HG02588 (cell line): ENCODE measurements around the gene OSM.

Source experiments
- ATAC-seq: cut with Tn5 transposase; IDR thresholded peaks from one replicate; pipeline ENCODE4 v1.9.1; 2021; ENCODE audit warnings: mild to moderate bottlenecking, moderate library complexity; ENCODE audit not compliant: unreplicated experiment

Gene OSM

DNA sequence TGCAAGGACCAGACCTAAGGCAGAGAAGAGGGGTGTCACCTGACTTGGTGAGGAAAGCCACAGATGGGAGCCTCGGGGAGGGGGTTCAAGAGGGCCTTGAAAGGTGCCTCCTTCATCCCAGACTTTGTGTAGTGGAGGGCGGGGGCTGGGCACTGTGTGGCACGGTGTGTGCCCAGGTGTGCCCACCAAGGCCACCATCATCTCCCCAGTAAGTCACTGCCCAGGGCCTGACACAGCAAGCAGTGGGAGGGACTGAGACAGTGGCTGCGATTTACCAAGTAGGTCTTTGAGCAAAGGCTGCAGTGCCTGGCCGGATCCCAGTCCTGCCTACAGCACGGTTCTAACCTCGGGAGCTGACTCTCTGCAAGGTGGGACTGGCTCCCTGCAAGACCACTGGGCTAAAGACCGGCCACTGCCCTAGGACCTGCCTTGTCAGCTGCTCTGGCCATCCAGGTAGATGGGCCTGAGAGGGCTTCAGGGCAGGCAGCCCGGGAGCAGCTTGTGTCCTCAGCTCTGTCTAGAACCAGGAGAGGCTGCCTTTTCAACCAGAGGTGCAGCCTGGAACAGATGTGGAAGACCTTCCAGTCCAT is 1.4 kb downstream of the OSM start:
- no peak for ATAC-seq

DNA sequence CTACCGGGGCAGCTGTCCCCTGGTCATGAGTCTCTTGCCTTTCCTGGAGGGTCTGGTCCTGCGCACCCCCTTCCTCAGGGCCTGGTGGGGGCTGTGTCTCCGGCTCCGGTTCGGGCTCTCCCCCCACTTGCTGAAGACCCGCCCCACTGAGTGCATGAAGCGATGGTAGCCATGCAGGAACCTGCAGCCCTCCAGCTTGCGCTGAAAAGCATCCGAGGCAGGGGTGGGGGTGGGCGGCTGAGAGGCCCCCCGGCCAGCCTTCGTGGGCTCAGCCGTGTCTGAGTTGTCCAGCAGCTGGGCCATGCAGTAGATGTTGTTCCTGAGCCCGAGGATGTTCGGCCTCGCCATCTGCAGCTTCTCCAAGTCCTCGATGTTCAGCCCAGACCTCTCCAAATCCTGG is 2.8 kb downstream of the OSM start:
- ATAC-seq, result no peak

- ATAC-seq, result no peak
Observed at GRCh38 chr22:30262917-30263741, 3.5 kb downstream of the OSM start.

DNA sequence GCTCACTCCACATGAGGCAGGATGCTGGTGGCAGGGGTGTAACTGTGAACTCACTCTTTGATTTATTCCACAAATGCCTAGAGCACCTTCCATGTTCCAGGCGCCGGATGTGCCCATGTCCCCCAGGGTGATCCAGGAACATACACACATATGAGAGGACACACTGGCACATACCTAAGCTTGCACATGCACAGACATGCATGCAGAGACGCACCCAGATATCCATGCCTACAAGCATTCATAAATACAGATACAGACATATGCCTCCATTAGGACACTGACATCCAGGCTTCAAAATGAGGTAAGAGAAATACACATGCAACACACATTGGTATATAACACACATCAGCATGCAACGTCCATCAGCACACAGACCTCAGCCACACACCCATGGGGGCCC is 4.5 kb downstream of the OSM start:
- no peak for ATAC-seq

- ATAC-seq, result no peak
Observed at GRCh38 chr22:30261134-30261533, 5.5 kb downstream of the OSM start.

- ATAC-seq, result no peak
Observed at GRCh38 chr22:30260682-30261081, 6.0 kb downstream of the OSM start.

- ATAC-seq, result no peak
Observed at GRCh38 chr22:30260276-30260675, 6.4 kb downstream of the OSM start.

GRCh38 chr22:30254314-30254713 is 12.3 kb downstream of the OSM start:
- no peak for ATAC-seq

GRCh38 chr22:30253205-30253852 is 13.3 kb downstream of the OSM start:
- no peak for ATAC-seq

DNA sequence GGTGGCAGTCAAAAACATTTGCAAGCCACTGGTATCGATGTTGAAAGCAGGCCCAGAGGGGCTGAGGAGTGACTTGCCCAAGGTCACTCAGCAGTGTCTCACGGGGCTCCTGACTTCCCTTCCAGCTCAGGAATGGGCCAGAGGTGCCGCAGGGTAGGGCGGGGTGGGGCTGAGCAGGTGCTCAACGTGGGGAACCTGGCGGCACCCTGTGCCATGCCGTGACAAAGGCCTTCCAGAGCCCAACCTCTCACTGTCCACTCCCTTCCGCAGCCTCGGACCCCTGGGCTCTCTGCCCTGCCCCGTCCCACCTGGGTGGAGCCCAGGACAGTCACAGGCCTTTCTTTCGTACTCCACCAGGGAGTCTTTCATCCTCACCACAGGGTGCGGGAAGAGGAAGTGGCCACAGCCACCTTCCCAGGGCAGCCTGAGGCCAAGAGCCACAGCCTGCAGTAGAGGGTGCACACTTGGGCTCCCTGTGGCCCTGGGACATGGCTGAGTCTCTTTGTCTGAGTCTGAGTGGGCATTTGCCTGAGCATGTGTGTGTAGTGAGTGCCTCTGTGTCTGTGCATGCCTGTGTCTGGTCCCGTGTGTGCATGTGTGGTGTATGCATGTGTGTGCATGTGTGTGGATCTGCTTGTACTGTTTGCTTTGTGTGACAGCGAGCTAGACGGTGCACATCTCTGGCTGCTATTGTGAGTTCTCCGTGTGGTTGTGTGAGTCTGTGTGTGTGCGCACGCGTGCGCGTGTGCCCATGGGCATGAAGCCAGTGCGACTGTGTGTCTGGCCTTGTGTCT is 14.0 kb downstream of the OSM start:
- no peak for ATAC-seq

GRCh38 chr22:30251711-30252110 is 14.9 kb downstream of the OSM start:
- no peak for ATAC-seq

DNA sequence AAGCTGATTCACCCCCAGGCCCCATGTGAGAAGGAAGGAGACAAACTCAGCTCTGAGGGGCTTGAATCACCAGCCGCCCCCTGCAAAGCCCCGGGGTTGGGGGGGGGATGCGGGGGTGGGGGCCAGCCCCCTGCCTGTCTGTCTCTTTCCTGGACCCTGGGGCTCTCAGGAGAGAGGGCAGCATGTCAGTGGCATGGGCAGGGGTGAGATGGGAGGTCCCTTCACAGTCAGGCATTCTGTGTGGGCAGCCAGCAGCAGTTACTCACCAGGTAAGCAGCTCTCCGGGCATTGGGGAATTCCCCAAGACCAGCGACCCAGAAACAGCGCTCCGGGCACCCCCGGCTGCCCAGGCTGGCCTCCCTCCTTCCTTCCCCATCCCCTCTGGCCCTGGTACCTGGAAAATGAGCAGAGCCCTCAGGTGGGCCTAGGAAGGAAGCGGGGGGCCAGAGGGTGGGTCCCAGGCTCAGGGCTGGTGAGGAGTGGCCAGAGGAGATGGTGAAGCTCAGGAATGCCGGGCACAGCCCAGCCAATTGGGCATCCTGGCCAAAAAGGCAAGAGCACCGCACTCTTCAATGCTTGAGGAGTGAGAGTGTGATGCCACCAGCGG is 15.9 kb downstream of the OSM start:
- no peak for ATAC-seq

GRCh38 chr22:30250039-30250565 is 16.5 kb downstream of the OSM start:
- ATAC-seq, result no peak

- no peak for ATAC-seq
Observed at GRCh38 chr22:30249049-30250038, 17.3 kb downstream of the OSM start.

DNA sequence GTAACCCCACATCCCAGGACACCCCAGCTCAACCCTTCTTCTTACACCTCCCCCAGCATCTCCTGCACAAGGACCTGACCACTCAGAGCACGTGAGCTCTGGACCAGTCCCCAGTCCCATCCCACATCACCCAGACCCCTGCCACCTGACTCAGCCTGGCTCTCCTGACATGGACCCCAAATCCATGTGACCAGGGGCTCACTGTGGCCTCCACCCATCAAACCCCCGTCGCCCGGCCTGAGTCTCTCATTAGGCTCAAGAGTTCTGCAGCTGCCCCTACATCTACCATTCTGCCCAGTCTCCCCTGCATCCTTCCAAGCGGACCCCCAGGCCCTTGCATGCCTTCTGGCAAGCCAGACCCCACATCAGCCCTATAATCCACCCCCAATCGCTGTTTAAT is 18.2 kb downstream of the OSM start:
- no peak for ATAC-seq

DNA sequence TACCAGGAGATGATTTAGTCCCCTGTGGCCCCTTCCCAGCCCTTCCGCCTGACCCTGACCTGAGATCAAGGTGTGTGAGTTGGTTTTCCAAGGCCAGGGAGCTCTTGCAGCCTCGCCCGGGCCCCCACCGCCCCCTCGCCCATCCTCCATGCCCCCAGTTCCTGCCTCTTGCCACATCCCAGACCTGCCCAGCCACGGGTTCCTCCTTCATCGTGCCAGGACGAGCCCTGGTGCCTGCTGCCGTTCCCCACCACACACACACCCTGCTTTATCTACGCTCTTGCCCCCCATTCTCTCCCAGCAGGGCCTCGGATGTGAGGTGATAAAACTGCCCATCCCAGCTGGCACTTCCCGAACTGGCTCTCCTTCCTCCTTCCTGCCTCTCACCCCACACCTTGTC is 18.7 kb downstream of the OSM start:
- ATAC-seq, result no peak

DNA sequence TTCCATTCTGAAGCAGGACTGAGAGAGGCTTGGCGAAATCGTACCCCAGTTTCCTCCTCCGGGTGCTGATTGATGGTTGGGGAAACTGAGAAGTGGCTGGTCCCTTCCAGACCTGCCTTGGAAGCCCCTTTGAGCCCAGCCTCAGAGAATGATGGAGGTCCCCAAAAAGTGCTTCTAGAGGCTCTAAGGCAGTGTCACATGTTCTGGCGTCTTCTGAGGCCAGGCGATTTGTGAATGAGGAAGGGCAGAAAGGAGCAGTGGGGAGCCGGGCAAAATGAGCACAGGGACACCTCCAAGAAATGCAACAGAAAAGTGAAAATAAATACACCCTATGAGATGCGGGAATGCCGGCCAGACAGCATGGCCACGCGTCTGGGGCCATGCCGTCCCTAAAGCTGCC is 19.1 kb downstream of the OSM start:
- ATAC-seq, result no peak

DNA sequence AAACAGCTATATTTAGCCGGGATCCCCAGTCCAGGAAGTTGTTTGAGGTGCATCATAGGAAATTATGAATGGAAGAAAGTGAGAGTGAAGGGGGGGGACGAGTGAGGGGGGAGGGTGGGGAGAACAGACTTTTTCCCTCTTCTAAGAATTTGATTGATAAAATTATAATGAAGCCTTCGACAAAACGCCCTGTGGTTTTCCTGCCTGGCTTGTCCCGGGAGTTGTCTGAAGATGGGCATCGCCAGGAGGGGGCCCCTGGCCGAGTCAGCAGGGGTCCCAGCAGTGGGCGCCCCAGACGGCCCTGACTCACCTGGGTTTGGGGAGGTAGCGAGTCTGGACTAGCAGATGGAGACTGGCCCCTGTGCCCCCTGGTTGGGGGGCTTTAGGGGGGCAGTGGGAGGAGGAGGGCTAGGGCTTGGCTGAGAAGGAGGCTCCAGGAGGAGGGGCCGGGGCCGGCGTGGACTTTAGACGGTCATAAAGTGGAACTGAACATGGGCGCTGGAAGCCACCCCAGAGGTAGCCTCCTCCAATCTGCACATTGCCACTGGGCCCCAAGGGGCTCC is 19.8 kb downstream of the OSM start:
- no peak for ATAC-seq
